GM12878 (cell line): ENCODE data around the gene ARPC1A. TPM values are rescaled to one million over a fixed set of nuclear protein-coding genes. Genes with fewer than 3 reads are reported as not detected.

Source experiments
- ATAC-seq: fragments of 200-7000 bp; cut with Tn5 transposase; 3 replicates; pipeline ENCODE4 v1.9.1; 2020; ENCODE audit warnings: mild to moderate bottlenecking, moderate library complexity
- BruUV-seq: library from RNA; stranded (reverse); fragments of 400-500 nt; replicated peaks from 2 replicates; lab custom pipeline; 2021; lab: Mats Ljungman, UMichigan
- CTCF ChIA-PET: fragments of 300-600 bp; sonication (Branson Sonifier 250); formaldehyde crosslinking; extraction: SDS; loops from one replicate; lab custom pipeline; 2021; ENCODE audit warnings: inconsistent platforms; lab: Yijun Ruan, JAX
- POLR2A ChIA-PET: fragments of 350-600 bp; formaldehyde crosslinking; extraction: SDS; loops from one replicate; lab custom pipeline; 2021; ENCODE audit warnings: inconsistent platforms; lab: Charles Lee
- RAD21 ChIA-PET: fragments of 300-600 bp; sonication (Branson Sonifier 250); formaldehyde crosslinking; loops from one replicate; lab custom pipeline; 2023; ENCODE audit warnings: antibody characterized with exemption; ENCODE audit not compliant: unreplicated experiment; lab: Charles Lee
- SMC1A ChIA-PET: fragments of 300-600 bp; sonication (Branson Sonifier 250); formaldehyde crosslinking; loops from one replicate; lab custom pipeline; 2023; ENCODE audit not compliant: unreplicated experiment, uncharacterized antibody; lab: Charles Lee
- DNase-seq: peaks from one replicate; pipeline ENCODE4 v3.0.0-alpha.2; 2011; ENCODE audit warnings: low read depth, low spot score
- FAIRE-seq: peaks from 3 replicates; lab custom pipeline; 2011; peaks lifted over from hg19 to GRCh38; lab: Jason Lieb, UNC
- H2AFZ ChIP-seq: 2 replicates; pipeline ENCODE4 v1.6.0; 2011; ENCODE audit warnings: low read depth, low read length, control low read depth; ENCODE audit not compliant: control insufficient read depth
- H3K27ac ChIP-seq: 2 replicates; pipeline ENCODE4 v1.5.1; 2011; ENCODE audit warnings: control low read depth; ENCODE audit not compliant: control insufficient read depth, insufficient read depth
- H3K27me3 ChIP-seq, 2 experiments: replicated peaks in 1 of 2; 2 replicates each; pipeline versions ENCODE4 v1.6.0 to v1.6.1; 2011; ENCODE audit warnings: low read length in 1 of 2; ENCODE audit not compliant: control insufficient read depth in 2 of 2, insufficient read depth in 2 of 2
- H3K36me3 ChIP-seq, 2 experiments: 2 replicates each; pipeline ENCODE4 v1.5.1; 2011; ENCODE audit warnings: low read length in 1 of 2; ENCODE audit not compliant: control insufficient read depth in 2 of 2, insufficient read depth in 2 of 2
- H3K4me1 ChIP-seq: 2 replicates; pipeline ENCODE4 v1.6.1; 2011; ENCODE audit warnings: mild to moderate bottlenecking, low read length, moderate library complexity, mixed read lengths; ENCODE audit not compliant: control insufficient read depth, insufficient read depth
- H3K4me2 ChIP-seq: 2 replicates; pipeline ENCODE4 v1.6.0; 2011; ENCODE audit warnings: control low read depth; ENCODE audit not compliant: control insufficient read depth, insufficient read depth
- H3K4me3 ChIP-seq: fragments of 200-600 bp; sonication (generic); 2 replicates; pipeline ENCODE4 v1.5.1; 2016
- H3K79me2 ChIP-seq: 2 replicates; pipeline ENCODE4 v1.6.0; 2011; ENCODE audit warnings: low read length; ENCODE audit not compliant: control insufficient read depth, insufficient read depth
- H3K9ac ChIP-seq: 2 replicates; pipeline ENCODE4 v1.8.0; 2011; ENCODE audit warnings: low read length, control low read depth, mixed read lengths; ENCODE audit not compliant: control insufficient read depth, insufficient read depth
- H3K9me3 ChIP-seq: replicated peaks from 3 replicates; pipeline ENCODE4 v1.5.1; 2011; ENCODE audit warnings: mild to moderate bottlenecking, low read length; ENCODE audit not compliant: control insufficient read depth, insufficient read depth
- H4K20me1 ChIP-seq: 2 replicates; pipeline ENCODE4 v1.6.0; 2011; ENCODE audit not compliant: control insufficient read depth, insufficient read depth
- BCLAF1 ChIP-seq: fragments of 450-650 bp; IDR thresholded peaks from 2 replicates; pipeline ENCODE4 v1.6.1; 2017; ENCODE audit warnings: antibody characterized with exemption, mild to moderate bottlenecking, moderate library complexity
- DPF2 ChIP-seq: fragments of 450-650 bp; IDR thresholded peaks from 2 replicates; pipeline ENCODE4 v1.6.1; 2017; ENCODE audit warnings: mild to moderate bottlenecking
- GABPA ChIP-seq: IDR thresholded peaks from 2 replicates; pipeline ENCODE4 v1.6.1; 2014; ENCODE audit warnings: antibody characterized with exemption, low read depth, mild to moderate bottlenecking, inconsistent platforms
- HDAC6 ChIP-seq: fragments of 200-600 bp; sonication (generic); IDR thresholded peaks from one replicate; pipeline ENCODE4 v1.8.0; 2017; ENCODE audit warnings: antibody characterized with exemption; ENCODE audit not compliant: unreplicated experiment
- IRF4 ChIP-seq: IDR thresholded peaks from 2 replicates; pipeline ENCODE4 v1.6.1; 2011; ENCODE audit warnings: low read depth, low read length
- POLR2AphosphoS2 ChIP-seq: IDR thresholded peaks from 2 replicates; pipeline ENCODE4 v1.6.1; 2011; ENCODE audit warnings: low read depth, mild to moderate bottlenecking, low read length, improper control_type of control experiment, moderate library complexity
- SMAD1 ChIP-seq: fragments of 450-650 bp; IDR thresholded peaks from 2 replicates; pipeline ENCODE4 v1.6.1; 2018; ENCODE audit warnings: mild to moderate bottlenecking, low read depth; ENCODE audit not compliant: partially characterized antibody
- SMC3 ChIP-seq: IDR thresholded peaks from 2 replicates; pipeline ENCODE4 v1.6.1; 2011; ENCODE audit warnings: low read length, improper control_type of control experiment, borderline replicate concordance
- SPI1 ChIP-seq: IDR thresholded peaks from 2 replicates; pipeline ENCODE4 v1.6.1; 2011; ENCODE audit warnings: low read depth, mild to moderate bottlenecking, low read length, moderate library complexity, borderline replicate concordance; ENCODE audit not compliant: insufficient read depth
- TBL1XR1 ChIP-seq: IDR thresholded peaks from 2 replicates; pipeline ENCODE4 v1.6.1; 2012; ENCODE audit warnings: low read depth, low read length, improper control_type of control experiment
- USF1 ChIP-seq: IDR thresholded peaks from 2 replicates; pipeline ENCODE4 v1.6.1; 2011; ENCODE audit warnings: borderline replicate concordance, low read depth, mild to moderate bottlenecking, moderate library complexity, mixed read lengths, low read length; ENCODE audit not compliant: insufficient read depth; ENCODE audit errors: extremely low read length
- ZNF207 ChIP-seq: fragments of 450-650 bp; IDR thresholded peaks from 2 replicates; pipeline ENCODE4 v1.6.1; 2014; ENCODE audit warnings: antibody characterized with exemption, mild to moderate bottlenecking, borderline replicate concordance
- ZNF274 ChIP-seq: IDR thresholded peaks from one replicate; pipeline ENCODE4 v1.8.0; 2011; ENCODE audit not compliant: insufficient read length, insufficient read depth
- ZNF687 ChIP-seq: fragments of 450-650 bp; IDR thresholded peaks from 2 replicates; pipeline ENCODE4 v1.6.1; 2017; ENCODE audit warnings: mild to moderate bottlenecking, moderate library complexity
- ZSCAN29 ChIP-seq: fragments of 450-650 bp; IDR thresholded peaks from 2 replicates; pipeline ENCODE4 v1.6.1; 2017; ENCODE audit warnings: mild to moderate bottlenecking, moderate library complexity
- WGBS: methylation state at CpG from one replicate; pipeline ENCODE4 v1.1.6; 2016; ENCODE audit warnings: low lambda C conversion rate; ENCODE audit not compliant: insufficient replicate concordance, insufficient coverage; ENCODE audit errors: missing lambda C conversion rate; 5-methylcytosine and 5-hydroxymethylcytosine counted together
- in situ Hi-C: fragments of 300-500 bp; cut with MboI; formaldehyde crosslinking; loops from 9 replicates; pipeline ENCODE4 v1.14.3; 2018; ENCODE audit warnings: mixed read lengths
- intact Hi-C: fragments of 100-400 bp; cut with micrococcal nuclease; formaldehyde crosslinking; loops from one replicate; pipeline ENCODE4 v1.14.2; 2022; ENCODE audit not compliant: unreplicated experiment
- polyA plus RNA-seq, 11 experiments: library from polyadenylated mRNA; depleted of rRNA in 4 of 11; unstranded in 6 of 11; stranded (reverse) in 5 of 11; fragments of >200 nt; fragmentation: Nextera tagmentation in 4 of 11; fragmentation: Illumina TruSeq in 1 of 11; extraction: Ambion mirVana in 4 of 11; extraction: Trizol in 1 of 11; gene quantifications; 1 replicate in 1 of 11; 2 replicates in 10 of 11; pipeline versions ENCODE4 v1.2.1 to v1.2.3, GENCODE V29; 2011 to 2016; ENCODE audit warnings: inconsistent platforms in 2 of 11, missing spikeins in 2 of 11, low read depth in 1 of 11
- total RNA-seq, 4 experiments: library from RNA; depleted of rRNA in 3 of 4; stranded (reverse); fragments of >200 nt in 3 of 4; fragmentation: Illumina TruSeq in 1 of 4; extraction: Trizol in 1 of 4; gene quantifications; 2 replicates each; pipeline versions ENCODE4 v1.2.1 to v1.2.3, GENCODE V29; 2013 to 2021

The ARPC1A gene
- total and polyA plus RNA-seq, 10 of the 15 experiments (the other 5 are each of a cell fraction or from before 2014, with no cell fraction given): 42.3 to 152 (median 72.1) TPM

- H3K4me1 ChIP-seq: peaks cover 6% of the 10 kb centered on the region; the same call in 1 of the 2 replicates
- POLR2A ChIA-PET: interaction anchor here (0.7 kb wide), 1 partner anchor 58 kb away, joined by 4 read pairs; no protein-coding TSS in a partner anchor
- DNase-seq: no peak
- H3K4me3 ChIP-seq: no peak overlapping the region
- H3K27me3 ChIP-seq: no peaks in the 10 kb centered on the region
- no peak overlapping the region for H2AFZ ChIP-seq
- no peak overlapping the region for H3K9ac ChIP-seq
- BruUV-seq: no TSS peak
- SMC1A ChIA-PET: interaction anchor here (1.0 to 1.2 kb wide), 2 partner anchors 36 to 44 kb away, joined by 4 read pairs; no protein-coding TSS in a partner anchor
- no peaks in the 10 kb centered on the region; the same call in 1 of the 2 replicates for H4K20me1 ChIP-seq
- CTCF ChIA-PET: interaction anchor here (1.0 kb wide), 1 partner anchor 15 kb away, joined by 4 read pairs; no protein-coding TSS in a partner anchor
- FAIRE-seq: no peak
- TF ChIP-seq GABPA: no peak
- no peak for TF ChIP-seq BCLAF1
- TF ChIP-seq ZNF687: no peak
- TF ChIP-seq USF1: no peak
- TF ChIP-seq ZNF274: no peak
- TF ChIP-seq HDAC6: no peak
- no peak for TF ChIP-seq ZNF207
- TF ChIP-seq POLR2AphosphoS2: no peak
- no peak for TF ChIP-seq IRF4
- no peak for TF ChIP-seq ZSCAN29
- no peak for TF ChIP-seq TBL1XR1
- TF ChIP-seq SPI1: no peak
- no peak for TF ChIP-seq SMC3
- TF ChIP-seq DPF2: no peak
- TF ChIP-seq SMAD1: no peak
- H3K27ac ChIP-seq: no peak overlapping the region
- H3K79me2 ChIP-seq: peaks cover 18% of the 10 kb centered on the region
- no peak overlapping the region for H3K4me2 ChIP-seq
- ATAC-seq: no peak
- intact Hi-C loops (loop anchor here (5.0 kb wide), 1 partner anchor 36 kb away; the partner anchor contains the start of genes BUD31 and PDAP1), in situ Hi-C loops (no loop called here)
- WGBS: 73% methylated on average over 11 of the region's 11 CpGs
- no peaks in the 10 kb centered on the region for H3K9me3 ChIP-seq
- H3K36me3 ChIP-seq: peaks cover 4 to 5% of the 10 kb centered on the region in 2 experiments; a peak in 3 of 4 replicates
- RAD21 ChIA-PET: interaction anchor here (0.7 kb wide), 1 partner anchor 9 kb away, joined by 3 read pairs; no protein-coding TSS in a partner anchor
Observed at GRCh38 chr7:99371376-99371920, 45.8 kb downstream of the ARPC1A start.
